ENCODE results near the gene LBH. TPM values are rescaled to one million over a fixed set of nuclear protein-coding genes. Genes with fewer than 3 reads are reported as not detected.

Gene LBH
- total RNA-seq, 1 donor from 2014 or later, result 18.7 TPM

GRCh38 chr2:30225131-30225762 lies 6.1 kb upstream of the LBH start:
- FAIRE-seq (no peak), DNase-seq (ENCODE audit: low read depth) (peak; percentile 27)
- TF ChIP-seq, protein P1, sequence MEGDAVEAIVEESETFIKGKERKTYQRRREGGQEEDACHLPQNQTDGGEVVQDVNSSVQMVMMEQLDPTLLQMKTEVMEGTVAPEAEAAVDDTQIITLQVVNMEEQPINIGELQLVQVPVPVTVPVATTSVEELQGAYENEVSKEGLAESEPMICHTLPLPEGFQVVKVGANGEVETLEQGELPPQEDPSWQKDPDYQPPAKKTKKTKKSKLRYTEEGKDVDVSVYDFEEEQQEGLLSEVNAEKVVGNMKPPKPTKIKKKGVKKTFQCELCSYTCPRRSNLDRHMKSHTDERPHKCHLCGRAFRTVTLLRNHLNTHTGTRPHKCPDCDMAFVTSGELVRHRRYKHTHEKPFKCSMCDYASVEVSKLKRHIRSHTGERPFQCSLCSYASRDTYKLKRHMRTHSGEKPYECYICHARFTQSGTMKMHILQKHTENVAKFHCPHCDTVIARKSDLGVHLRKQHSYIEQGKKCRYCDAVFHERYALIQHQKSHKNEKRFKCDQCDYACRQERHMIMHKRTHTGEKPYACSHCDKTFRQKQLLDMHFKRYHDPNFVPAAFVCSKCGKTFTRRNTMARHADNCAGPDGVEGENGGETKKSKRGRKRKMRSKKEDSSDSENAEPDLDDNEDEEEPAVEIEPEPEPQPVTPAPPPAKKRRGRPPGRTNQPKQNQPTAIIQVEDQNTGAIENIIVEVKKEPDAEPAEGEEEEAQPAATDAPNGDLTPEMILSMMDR (IDR thresholded peaks at IDR 0.05; ENCODE audit: insufficient read depth, low read length, severe bottlenecking), result no peak
- Histone ChIP-seq H3K36me3 (ENCODE audit: control insufficient read depth, insufficient read depth, low read length) (no peaks in the 10 kb centered on the region), H3K4me3 (ENCODE audit: low read depth, low read length) (no peak overlapping the region), H3K27me3 (ENCODE audit: control insufficient read depth, insufficient read depth, low read length) (peaks cover 6% of the 10 kb centered on the region)

DNA sequence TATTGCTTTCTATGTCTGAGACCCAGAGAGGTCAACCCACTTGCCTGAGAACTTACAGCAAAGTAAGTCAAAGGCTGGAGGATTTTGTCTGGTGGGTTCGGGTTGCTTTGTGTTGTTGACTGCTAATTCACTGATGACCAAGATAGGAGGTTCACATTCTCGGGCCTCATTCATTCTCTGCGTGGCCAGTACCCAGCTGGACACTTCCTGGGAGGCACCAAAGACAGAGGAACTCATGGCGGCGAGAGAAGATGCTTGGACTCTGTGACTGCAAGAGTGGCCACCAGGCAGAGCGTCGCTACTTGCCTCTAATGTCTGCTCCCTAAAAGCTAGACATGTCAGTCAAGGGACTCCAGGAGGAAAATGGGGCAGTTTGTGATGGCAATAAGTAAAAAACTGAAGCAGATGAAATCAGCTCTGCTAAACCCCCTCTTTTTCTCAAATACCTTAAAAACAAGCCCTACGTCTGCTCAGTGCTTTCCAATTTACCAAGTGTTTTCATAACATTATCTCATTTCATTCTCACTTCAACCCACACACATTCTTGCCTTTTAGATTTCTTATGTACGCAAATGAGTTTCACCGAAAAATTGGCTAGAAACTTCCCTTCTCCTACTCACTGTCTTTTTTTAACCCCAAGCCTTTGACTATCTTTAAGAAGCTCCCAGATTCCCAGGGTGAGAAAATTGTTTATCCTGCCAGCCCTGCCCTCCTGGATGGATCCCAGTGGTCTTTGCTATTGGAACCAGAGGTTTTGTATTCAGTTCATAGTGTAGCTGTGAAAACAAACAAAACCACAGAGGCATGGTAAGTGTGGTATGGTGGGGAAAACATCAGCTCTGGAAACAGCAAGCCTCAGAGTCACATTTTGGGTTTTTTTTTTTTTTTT lies 4.9 kb upstream of the LBH start:
- no peak for FAIRE-seq
- TF ChIP-seq, protein P1 (IDR thresholded peaks at IDR 0.05; ENCODE audit: insufficient read depth, low read length, severe bottlenecking), result no peak
- Histone ChIP-seq H3K4me3 (ENCODE audit: low read depth, low read length) (no peak overlapping the region), H3K36me3 (ENCODE audit: control insufficient read depth, insufficient read depth, low read length) (no peaks in the 10 kb centered on the region), H3K27me3 (ENCODE audit: control insufficient read depth, insufficient read depth, low read length) (peaks cover 2% of the 10 kb centered on the region)
- no peak for DNase-seq (ENCODE audit: low read depth)

- FAIRE-seq (no peak), DNase-seq (ENCODE audit: low read depth) (no peak)
- H3K27me3 ChIP-seq (ENCODE audit: control insufficient read depth, insufficient read depth, low read length), result no peaks in the 10 kb centered on the region
- no peak overlapping the region for H3K4me3 ChIP-seq (ENCODE audit: low read depth, low read length)
- TF ChIP-seq, protein P1 (IDR thresholded peaks at IDR 0.05; ENCODE audit: insufficient read depth, low read length, severe bottlenecking), result no peak
- H3K36me3 ChIP-seq (ENCODE audit: control insufficient read depth, insufficient read depth, low read length), result no peaks in the 10 kb centered on the region
These were observed 1.7 kb upstream of the LBH start for GRCh38 chr2:30229596-30229995.

DNA sequence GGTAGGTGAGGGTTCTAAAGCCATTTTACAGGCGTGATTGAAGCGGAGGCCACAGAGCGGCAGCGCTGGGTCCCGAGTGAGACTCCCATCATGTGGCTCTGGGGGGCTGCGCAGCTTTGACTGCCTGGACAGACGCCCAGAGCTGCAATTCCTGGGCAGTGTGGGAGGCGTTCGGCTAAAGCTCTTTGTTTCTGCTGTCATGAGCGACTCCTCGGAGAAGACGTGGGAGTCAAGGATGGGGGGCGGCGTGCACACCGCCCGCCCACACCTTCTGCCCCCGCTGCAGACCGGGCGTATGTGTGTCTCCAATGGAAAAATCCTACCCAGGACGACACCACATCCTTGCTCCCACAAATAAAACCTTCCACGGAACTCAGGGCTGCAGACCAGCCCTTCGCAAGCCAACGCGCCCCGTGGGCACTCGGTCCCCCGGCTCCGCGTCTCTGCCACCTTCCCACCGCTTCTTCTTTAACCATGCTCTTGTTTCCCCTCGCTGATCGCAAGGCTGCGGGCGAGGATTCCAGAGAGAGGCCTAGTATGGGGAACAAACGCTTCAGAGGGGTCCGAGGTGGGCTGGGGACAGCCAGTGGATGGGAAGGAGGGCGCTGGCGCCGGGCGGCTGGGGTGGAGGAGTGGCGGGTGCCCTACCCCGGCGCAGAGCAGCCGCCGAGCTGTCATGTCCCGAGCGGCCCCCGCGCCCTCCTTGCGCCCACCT lies 680 bp upstream of the LBH start:
- FAIRE-seq (no peak), DNase-seq (ENCODE audit: low read depth) (no peak)
- H3K4me3 ChIP-seq (ENCODE audit: low read depth, low read length), result peak overlapping the region; percentile 48
- H3K27me3 ChIP-seq (ENCODE audit: control insufficient read depth, insufficient read depth, low read length), result no peaks in the 10 kb centered on the region
- TF ChIP-seq, protein P1 (IDR thresholded peaks at IDR 0.05; ENCODE audit: insufficient read depth, low read length, severe bottlenecking), result no peak
- H3K36me3 ChIP-seq (ENCODE audit: control insufficient read depth, insufficient read depth, low read length), result no peaks in the 10 kb centered on the region

GRCh38 chr2:30231996-30232800 lies 864 bp downstream of the LBH start:
- no peak for FAIRE-seq
- H3K27me3 ChIP-seq (ENCODE audit: control insufficient read depth, insufficient read depth, low read length), result no peaks in the 10 kb centered on the region
- H3K36me3 ChIP-seq (ENCODE audit: control insufficient read depth, insufficient read depth, low read length), result no peaks in the 10 kb centered on the region
- TF ChIP-seq, protein P1 (IDR thresholded peaks at IDR 0.05; ENCODE audit: insufficient read depth, low read length, severe bottlenecking), result no peak
- H3K4me3 ChIP-seq (ENCODE audit: low read depth, low read length), result peak overlapping the region; percentile 48
- no peak for DNase-seq (ENCODE audit: low read depth)
